Measurements from ENCODE around the gene COL5A1.
"Not testable (repeated sequence)": the region's sequence is repeated elsewhere in the genome, so short reads cannot be mapped to it uniquely, and the experiment has no call there.

The COL5A1 gene

DNA sequence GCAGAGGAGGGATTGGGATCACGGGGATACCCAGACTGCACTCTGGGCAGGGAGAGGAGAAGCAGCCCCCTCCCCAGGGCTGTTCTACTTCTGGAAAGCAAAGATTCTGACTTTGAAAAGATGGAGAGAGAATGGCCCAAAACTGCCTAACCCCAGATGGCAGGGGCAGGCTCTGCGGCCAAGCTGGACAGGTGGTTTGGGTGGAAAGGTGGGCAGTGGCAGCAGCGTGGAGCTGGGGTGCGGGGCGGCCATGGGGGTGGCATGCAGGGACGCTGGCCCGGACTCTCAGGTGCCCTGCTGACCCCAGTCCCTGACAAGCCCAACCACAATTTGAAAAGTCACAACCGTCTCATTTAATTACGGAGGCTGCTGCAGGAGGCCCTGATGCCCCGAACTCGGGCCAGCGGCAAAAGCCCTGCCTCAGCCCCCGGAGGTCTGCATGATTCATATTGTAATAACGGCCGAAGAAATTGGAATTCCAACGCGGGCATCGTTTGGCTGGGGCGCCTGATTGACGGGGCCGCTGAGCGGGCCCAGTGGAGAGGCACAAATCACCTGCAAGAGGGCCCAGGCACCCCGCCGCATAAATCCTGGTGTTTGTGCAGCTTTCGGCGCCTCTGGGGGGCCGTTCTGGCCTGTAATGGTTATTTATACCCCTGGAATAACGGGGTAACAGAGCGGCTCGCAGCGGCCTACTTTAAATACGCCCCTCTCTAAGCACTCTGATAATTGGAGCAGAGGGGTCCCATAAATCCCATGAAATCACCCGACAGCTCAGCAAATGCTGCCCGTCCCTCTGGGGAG lies 197.2 kb downstream of the COL5A1 start:
- no peak for DNase-seq (ENCODE audit: low spot score)

DNA sequence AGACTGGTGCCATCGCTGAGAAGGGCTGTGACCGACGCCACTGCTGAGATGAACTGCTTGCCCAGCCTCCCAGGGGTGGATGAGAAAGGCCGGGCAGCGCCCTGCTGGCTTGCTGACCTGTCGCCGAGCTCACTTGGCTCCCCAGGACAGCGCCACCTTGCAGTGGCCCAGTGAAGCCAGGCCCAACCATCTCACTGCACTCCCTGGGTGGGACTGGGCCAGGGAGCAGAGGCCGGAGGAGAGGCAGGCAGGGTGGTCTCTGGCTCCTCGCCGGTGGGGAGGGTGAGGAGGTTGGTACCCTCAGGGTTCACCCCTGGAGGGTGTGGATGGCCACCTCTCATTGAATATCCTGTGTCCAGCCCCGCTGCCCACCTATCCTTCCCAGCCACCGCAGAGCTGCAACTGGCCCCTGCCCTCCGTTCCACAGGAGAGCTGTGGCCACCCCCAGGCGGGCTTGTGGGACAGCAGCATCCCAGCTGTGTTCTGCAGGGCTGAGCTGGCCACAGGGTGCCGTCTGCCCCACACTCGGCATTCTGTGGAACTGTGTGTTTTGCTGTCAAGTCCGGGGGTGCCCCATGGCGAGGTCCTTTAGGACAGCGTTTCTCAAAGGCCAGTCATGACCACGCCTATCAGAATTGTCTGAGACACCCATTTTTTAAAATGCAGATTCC lies 198.0 kb downstream of the COL5A1 start:
- DNase-seq (ENCODE audit: low spot score) = peak; percentile 64

DNA sequence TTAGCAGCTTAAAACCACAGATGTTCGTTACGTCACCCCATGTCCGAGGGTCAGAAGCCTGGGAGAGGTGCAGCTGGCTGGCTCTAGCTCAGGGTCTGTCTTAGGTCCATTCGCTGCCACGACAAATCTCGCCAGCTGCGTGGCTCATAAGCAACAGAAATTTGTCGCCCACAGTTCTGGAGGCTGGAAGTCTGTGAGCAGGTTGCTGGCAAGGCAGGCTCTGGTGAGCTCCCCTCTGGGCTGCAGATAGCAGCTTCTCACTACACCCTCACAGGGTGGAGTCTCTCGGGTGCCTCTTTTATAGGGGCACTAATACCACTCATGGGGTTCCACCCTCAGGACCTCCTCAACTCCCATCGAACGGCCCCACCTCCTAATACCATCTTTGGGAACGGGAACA lies 198.9 kb downstream of the COL5A1 start:
- DNase-seq (ENCODE audit: low spot score) = no peak

DNA sequence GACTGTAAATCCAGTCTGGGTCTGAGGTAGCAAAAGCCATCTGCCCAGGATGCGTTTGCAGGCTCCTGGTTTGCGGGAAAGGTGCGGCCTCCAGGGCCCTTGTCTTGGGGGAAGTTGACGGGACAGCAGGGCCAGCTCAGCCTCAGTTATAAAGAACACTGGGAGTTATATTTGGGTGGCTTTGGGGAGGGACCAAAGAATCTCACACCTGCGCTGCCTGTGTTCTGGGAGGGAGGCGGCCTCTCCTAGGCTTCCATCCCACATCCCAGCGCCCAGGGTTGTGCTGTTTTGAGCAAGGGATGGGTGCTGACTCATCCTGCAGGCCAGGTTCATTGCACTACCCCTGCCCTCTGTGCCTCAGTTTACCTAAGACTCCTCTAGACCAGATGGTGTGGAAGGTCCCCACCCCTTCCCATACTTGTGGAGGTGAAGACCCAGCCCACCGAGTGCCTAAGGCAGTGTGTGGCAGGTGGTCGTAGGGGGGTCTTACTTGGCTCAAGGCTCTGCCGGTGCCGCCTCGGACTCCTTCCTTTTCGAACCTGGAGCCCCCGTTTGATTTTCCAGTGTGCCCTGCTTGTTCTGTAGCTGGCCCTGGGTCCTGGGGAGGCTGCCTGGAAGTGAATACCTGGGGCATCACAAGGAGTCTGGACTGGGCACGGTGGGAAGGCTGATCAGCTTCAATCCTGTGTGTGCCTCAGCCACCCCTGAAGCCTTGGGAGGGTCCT lies 199.7 kb downstream of the COL5A1 start:
- no peak for DNase-seq (ENCODE audit: low spot score)

DNA sequence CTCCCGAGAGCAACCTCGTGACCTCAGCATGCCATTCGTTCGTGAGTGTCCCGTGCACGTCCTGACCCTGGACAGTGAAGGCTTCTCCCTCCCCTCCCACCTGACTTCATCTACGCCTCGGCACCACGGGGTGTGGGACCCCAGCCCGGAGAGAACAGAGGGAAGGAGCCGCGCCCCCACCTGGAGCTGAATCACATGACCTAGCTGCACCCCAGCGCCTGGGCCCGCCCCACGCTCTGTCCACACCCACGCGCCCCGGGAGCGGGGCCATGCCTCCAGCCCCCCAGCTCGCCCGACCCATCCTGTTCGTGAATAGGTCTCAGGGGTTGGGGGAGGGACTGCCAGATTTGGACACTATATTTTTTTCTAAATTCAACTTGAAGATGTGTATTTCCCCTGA lies 200.7 kb downstream of the COL5A1 start:
- DNase-seq (ENCODE audit: low spot score) = no peak

DNA sequence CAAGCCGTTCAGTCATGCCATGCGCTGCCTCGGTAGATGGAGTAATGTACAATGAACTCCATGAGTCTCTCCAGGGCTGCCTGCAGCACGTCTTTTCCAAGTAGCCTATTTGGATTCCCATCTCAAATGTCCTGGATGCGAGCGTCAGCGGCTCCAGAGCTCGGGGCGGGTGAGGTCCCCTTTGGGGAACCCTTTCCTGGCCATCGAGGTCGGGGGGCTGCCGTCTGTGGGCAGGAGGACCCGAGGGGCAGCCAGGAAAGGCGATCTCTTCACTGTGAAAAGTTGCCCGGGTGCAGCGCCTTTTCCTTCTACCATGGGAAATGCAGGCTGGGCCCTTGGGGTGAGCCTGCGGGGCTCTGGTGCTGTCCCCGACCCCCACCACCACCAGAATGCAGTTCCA lies 202.1 kb downstream of the COL5A1 start:
- no peak for DNase-seq (ENCODE audit: low spot score)

DNA sequence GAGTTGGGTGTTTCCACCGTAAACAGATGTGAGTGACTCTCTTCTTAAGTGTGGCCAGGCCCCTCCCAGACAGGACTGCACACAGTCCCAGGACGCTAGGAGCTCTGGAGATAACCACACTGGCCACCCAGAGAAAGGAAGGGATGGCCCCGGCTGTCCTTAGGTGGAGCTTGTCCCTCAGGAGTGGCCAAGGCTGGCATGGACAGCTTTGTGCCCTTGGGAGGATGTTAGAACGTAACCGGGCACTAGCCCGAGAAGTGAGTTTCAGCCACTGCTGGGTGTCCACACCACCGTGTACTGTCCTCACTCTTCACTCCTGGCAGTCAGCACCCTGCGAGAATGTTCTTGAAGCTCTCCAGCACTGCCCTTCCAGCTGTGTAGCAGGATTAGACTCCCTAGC lies 203.2 kb downstream of the COL5A1 start:
- DNase-seq (ENCODE audit: low spot score) = no peak

DNA sequence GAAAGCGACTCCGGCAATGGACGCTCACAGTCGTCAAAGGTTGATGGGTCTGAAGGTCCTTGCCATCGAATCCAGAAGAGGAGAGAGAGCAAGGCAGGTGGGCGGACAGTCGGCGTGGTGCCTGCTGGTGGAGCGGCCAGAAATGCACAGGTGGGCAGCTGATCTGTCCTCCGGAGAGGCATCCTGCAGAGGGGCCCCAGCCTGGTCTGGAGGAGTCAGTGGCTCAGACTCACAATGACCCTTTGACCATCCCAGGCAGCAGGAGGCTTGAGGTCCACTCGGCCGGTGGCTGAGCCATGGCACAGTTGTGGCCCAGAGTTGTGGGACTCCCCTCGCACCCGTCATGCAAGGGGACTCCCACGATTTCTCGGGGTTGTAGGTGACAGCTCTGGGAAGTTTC lies 204.6 kb downstream of the COL5A1 start:
- DNase-seq (ENCODE audit: low spot score) = no peak

DNA sequence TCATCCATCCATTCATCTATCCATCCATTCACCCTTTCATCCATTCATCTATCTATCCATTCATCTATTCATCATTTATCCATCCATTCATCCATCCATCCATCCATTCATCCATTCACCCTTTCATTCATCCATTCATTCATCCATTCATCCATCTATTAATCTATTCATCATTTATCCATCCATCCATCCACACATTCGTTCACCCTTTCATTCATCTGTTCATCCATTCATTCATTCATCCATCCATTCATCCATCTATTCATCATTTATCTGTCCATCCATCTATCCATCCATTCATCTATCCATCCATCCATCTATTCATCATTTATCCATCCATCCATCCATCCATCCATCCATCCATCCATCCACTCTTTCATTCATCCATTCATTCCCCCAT lies 205.1 kb downstream of the COL5A1 start:
- DNase-seq (ENCODE audit: low spot score) = no peak

DNA sequence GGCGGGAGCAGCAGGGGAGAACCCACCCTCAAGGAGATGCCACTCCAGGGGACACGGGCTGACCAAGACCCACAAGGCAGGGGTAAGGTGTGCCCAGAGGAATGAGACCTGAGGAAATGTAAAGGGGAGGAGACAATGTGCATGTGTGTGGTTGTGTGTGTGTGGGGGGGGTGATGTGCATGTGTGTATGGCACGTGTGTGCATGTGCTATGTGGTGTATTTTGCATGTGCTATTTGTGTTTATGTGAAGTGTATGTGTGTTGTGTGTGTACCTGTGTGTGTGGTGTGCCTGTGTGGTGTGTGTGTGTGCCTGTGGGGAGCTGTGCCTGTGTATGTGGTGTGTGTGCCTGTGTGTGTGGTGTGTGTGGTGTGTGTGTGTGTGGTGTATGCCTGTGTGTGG lies 205.5 kb downstream of the COL5A1 start:
- DNase-seq (ENCODE audit: low spot score) = no peak

DNA sequence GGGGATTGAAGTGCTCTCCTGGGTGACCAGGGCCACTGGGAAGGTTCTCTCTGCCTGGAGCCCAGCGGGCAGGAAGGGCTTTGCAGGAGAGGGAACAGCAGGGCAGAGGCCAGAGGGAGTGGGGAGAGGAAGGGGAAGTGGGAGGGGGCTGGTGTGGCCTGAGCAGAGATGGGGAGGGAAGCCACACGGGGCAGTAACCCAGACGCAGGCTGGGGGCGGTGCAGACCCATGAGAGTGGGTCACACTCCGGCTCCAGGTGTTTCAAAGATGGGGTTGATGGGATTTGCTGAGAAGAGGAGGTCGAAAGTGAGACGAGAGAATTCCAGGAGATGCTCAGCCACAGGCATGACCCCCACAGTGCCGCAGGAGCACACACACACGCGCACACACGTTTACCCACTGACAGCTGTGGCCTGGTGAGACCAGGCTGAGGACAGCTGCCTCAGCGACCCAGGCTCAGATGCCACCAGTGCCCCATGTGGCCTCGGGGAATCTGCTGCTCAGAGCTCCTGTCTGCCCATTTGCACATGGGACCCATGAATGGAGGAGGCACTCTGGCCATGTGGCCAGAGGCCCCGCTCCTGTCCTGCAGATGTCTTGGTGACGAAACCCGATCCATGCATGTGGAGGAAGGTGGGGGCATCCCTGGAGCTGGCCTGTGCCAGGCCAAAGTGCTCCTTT lies 206.3 kb downstream of the COL5A1 start:
- no peak for DNase-seq (ENCODE audit: low spot score)

DNA sequence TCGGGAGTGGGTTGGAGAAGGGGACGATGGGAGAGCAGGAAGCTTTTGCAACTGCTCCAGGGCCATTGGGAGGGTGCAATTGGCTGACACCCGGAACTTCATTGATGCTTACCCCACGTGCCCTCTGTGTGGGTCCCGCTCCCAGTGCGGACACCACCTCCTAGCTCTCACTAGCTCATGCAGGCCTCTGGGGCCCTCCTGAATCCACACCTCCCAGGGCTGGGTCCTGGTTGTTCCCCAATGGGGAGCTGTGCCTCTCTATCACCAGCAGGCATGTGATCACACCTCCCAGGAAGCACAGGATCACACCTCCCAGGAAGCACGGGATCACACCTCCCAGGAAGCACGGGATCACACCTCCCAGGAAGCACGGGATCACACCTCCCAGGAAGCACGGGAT lies 206.9 kb downstream of the COL5A1 start:
- no peak for DNase-seq (ENCODE audit: low spot score)

DNA sequence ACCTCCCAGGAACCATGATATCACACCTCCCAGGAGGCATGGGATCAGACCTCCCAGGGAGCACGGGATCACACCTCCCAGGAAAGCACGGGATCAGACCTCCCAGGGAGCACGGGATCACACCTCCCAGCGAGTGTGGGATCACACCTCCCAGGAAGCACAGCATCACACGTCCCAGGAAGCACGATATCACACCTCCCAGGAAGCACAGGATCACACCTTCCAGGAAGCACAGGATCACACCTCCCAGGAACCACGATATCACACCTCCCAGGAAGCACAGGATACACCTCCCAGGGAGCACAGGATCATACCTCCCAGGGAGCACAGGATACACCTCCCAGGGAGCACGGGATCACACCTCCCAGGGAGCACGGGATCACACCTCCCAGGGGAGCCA lies 209.0 kb downstream of the COL5A1 start:
- DNase-seq (ENCODE audit: low spot score) = no peak

DNA sequence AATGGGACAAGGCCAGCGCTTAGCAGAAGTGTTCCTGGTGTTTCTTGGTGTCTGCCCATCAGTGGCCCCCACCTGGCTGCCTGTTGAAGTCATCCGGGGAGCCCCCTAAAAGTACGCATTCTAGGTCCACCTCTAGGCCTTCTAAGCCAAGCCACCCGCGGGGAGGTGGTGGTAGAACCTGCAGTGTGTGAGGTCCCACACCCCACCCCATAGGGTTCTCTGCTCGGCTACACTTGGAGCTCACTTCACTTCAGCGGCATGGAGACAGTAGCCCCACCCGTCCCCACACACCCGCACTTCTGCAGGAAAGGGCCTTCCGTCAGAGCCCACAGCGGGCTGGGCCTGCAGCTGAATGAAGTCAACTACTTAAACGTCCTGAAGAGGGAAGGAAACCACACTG lies 209.4 kb downstream of the COL5A1 start:
- DNase-seq (ENCODE audit: low spot score) = no peak

DNA sequence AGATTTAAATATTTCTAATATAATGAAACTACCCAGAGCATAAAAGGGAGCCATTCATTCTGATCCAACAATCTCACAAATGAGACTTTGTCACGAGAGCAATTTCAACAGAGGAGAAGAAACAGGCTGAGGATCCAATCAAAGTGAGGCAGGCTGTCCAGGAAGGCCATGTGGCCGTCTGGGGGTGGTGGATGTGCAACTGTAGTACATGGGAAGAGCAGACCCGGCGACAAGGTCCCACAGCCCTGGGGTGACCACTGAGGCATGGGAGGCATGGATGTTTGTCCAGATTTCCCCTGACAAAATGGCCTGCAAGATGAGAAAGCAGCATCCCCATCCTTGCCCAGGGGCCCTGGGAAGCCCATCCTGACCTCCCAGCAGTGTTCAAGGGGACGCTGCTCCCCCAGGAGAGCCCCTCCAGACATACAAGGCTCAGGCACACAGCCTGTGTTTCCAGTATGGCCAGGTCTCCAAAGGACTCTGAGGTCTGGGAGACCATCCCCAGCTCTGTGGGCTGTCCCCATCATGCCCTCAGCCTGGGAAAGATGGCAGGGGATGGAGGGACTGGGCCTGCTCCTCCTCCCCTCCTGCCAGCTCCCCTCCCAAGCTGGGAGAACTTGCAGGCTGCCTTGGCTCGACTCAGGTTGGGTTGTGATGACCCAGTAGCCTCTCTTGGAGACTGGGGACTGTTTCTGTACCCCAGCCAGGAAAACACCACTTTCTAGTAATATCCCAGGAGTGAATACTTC lies 211.5 kb downstream of the COL5A1 start:
- DNase-seq (ENCODE audit: low spot score) = no peak

DNA sequence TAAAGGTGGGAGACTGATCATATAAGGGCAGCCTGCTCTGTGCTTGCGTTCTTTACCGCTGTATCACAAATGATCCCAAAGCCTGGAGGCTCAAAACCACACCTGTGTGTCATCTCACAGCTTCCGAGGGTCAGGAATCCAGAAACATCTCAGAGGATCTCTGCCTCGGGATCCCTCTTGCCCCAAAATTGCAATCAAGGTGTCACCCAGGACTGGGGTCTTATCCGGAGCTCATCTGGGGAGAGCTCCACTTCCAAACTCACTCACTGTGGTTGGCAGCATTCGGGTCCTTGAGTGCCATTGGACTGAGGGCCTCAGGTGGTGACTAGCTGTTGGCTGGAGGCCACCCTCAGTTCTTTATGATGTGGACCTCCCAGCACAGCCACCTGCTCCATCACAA lies 212.3 kb downstream of the COL5A1 start:
- DNase-seq (ENCODE audit: low spot score) = no peak

DNA sequence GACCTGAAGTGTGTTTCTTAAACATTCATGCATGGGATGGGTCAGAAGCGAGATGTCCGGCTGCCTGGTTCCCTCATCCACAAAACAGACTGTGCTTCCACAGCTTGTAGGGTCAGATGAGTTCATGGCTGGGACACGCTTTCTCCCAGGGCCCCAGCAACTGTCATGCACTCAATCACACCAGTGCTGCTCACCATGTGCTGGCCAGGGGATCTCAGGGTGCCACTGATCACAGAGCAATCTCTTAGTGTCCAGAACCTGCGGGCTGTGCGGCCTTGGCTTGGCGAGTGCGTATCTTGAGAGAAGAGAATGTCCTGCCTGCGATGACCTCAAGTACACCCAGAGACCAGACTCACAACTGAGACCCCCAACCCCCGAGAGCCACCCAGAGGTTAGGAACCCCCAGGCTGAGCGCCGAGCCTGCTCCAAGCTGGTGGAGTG lies 213.0 kb downstream of the COL5A1 start:
- no peak for DNase-seq (ENCODE audit: low spot score)

DNA sequence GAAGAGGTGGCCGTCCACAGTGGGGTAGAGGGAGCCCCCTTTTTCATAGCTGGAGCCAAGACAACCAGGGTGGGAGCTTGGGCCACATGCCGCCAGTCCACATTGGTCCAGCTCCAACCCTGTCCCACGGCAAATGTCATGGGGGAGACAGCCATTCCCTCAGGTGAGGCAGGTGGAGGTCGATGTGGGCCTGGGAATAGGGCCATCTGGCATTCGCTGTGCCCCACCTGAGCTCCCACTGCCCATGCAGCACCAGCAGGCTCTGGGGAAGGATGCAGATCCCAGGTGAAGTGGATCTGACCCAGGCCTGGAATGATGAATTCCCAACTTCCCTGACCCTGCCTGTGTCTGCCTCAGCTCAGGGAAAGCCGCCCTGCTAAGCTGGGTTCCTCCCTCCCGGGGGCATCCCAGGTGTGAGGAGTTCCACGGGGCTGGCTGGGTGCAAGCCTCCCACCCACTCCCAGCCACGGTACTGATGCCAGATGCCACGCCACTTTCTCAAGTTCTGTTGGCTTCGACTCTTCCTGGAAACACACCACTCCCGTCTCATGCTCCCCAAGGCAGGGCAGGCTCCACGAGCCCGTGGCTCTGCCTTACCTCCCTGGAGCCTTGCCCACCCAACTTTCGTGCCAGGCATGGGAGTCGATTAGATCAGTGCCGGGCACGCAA lies 213.8 kb downstream of the COL5A1 start:
- DNase-seq (ENCODE audit: low spot score) = no peak

DNA sequence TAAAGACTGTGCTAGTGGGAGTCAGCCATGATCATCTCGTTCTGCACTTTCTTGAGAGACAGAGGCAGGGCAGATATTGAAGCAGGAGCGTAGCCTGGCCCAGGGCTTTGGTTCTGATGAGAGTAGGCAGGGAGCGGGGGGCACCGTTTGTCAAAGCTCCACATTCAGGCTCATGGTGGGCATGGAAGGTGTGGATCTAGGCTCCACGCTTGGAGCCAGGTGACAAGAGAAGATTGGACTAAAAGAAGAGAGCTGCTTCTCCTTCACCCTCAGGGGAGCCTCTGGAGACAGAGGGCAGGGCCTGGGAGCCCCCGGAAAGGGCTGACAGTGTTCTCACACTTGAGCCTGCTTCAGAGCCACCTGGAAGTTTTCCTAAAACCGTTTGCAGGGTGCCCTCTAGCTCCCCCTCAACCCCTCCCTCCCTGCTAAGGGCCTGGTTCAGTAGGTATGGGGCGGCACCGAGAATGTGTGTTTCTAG lies 214.3 kb downstream of the COL5A1 start:
- DNase-seq (ENCODE audit: low spot score) = no peak

DNA sequence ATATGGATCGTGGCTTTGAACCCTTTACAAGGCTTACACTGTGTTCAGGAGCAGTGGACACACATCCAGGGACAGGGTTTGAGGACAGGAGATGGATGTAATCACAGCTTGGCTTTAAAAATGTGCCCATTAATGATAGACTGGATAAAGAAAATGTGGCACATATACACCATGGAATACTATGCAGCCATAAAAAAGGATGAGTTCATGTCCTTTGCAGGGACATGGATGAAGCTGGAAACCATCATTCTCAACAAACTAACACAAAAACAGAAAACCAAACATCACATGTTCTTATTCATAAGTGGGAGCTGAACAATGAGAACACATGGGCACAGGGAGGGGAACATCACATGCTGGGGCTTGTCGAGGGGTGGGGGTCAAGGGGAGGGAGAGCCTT lies 215.8 kb downstream of the COL5A1 start:
- DNase-seq (ENCODE audit: low spot score) = not testable (repeated sequence)

Measured in ecto neural progenitor cell (in vitro differentiated cells).